Osteoblast (primary cell): ENCODE data around the gene TNF. TPM values are rescaled to one million over a fixed set of nuclear protein-coding genes. Genes with fewer than 3 reads are reported as not detected.

ENCODE experiments used
- DNase-seq: peaks from one replicate; pipeline ENCODE4 v3.0.0; 2011; ENCODE audit warnings: low spot score, mixed read lengths; ENCODE audit not compliant: insufficient read length; ENCODE audit errors: missing footprints
- H2AFZ ChIP-seq: 2 replicates; pipeline ENCODE4 v1.6.0; 2011; ENCODE audit warnings: mild to moderate bottlenecking, low read length
- H3K27ac ChIP-seq: 2 replicates; pipeline ENCODE4 v1.5.1; 2011; ENCODE audit warnings: mild to moderate bottlenecking, low read depth, low read length, moderate library complexity
- H3K27me3 ChIP-seq: 2 replicates; pipeline ENCODE4 v1.6.0; 2012; ENCODE audit warnings: mild to moderate bottlenecking, control low read depth, inconsistent platforms, low read length, moderate library complexity; ENCODE audit not compliant: insufficient read depth
- H3K36me3 ChIP-seq: 2 replicates; pipeline ENCODE4 v1.5.1; 2011; ENCODE audit warnings: mild to moderate bottlenecking, low read length, control low read depth, moderate library complexity; ENCODE audit not compliant: insufficient read depth
- H3K4me1 ChIP-seq: 2 replicates; pipeline ENCODE4 v1.5.1; 2011; ENCODE audit warnings: mild to moderate bottlenecking, low read length, control low read depth, moderate library complexity; ENCODE audit not compliant: insufficient read depth
- H3K4me2 ChIP-seq: 2 replicates; pipeline ENCODE4 v1.6.0; 2011; ENCODE audit warnings: mild to moderate bottlenecking, low read length; ENCODE audit not compliant: insufficient read depth
- H3K4me3 ChIP-seq: fragments of 200-600 bp; sonication (generic); 3 replicates; pipeline ENCODE4 v1.5.1; 2012; ENCODE audit warnings: mild to moderate bottlenecking, low read length, inconsistent platforms; ENCODE audit not compliant: insufficient read depth
- H3K79me2 ChIP-seq: 2 replicates; pipeline ENCODE4 v1.6.0; 2012; ENCODE audit warnings: mild to moderate bottlenecking, low read length, control low read depth, inconsistent platforms; ENCODE audit not compliant: insufficient read depth
- H3K9me3 ChIP-seq: 2 replicates; pipeline ENCODE4 v1.5.1; 2011; ENCODE audit warnings: low read depth, low read length, control low read depth
- H4K20me1 ChIP-seq: 2 replicates; pipeline ENCODE4 v1.6.0; 2012; ENCODE audit warnings: mild to moderate bottlenecking, low read length, control low read depth; ENCODE audit not compliant: insufficient read depth
- total RNA-seq: library from RNA; depleted of rRNA; stranded (reverse); fragments of >200 nt; gene quantifications from 2 replicates; pipeline ENCODE4 v1.2.3, GENCODE V29; 2012
- TF ChIP-seq, protein P1 (sequence below): IDR thresholded peaks from 2 replicates; pipeline ENCODE4 v1.5.1; 2011; ENCODE audit warnings: mild to moderate bottlenecking, low read depth, low read length, moderate library complexity; ENCODE audit errors: extremely low read depth

The TNF gene
- total RNA-seq, 1 donor, result not detected

DNA sequence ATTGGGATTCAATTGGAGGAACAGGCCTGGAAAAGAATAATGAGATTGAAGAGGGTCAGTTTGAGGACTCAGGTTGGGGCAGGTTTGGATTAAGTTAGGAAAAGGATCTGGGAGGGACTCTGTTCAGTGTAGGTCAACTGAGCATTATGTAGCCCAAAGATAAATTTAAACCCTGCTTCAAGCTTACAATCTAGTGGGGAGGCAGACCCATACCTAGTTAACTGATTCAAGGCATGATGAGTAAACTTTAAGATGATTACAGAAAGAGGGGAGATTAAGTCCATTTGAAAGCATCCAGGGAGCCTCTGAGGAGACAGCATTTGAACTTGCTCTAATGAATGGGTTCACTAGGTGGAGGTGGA, 14.7 kb upstream of the TNF start:
- no peak overlapping the region for H3K27ac ChIP-seq
- no peaks in the 10 kb centered on the region for H3K27me3 ChIP-seq
- H3K36me3 ChIP-seq, result peaks cover 8% of the 10 kb centered on the region
- no peaks in the 10 kb centered on the region for H4K20me1 ChIP-seq
- peak overlapping the region; percentile 44 for H3K4me2 ChIP-seq
- no peak for DNase-seq
- H3K4me1 ChIP-seq, result peaks cover 36% of the 10 kb centered on the region
- H3K79me2 ChIP-seq, result peaks cover 5% of the 10 kb centered on the region
- no peak overlapping the region for H3K4me3 ChIP-seq
- no peaks in the 10 kb centered on the region for H3K9me3 ChIP-seq
- TF ChIP-seq, protein P1, sequence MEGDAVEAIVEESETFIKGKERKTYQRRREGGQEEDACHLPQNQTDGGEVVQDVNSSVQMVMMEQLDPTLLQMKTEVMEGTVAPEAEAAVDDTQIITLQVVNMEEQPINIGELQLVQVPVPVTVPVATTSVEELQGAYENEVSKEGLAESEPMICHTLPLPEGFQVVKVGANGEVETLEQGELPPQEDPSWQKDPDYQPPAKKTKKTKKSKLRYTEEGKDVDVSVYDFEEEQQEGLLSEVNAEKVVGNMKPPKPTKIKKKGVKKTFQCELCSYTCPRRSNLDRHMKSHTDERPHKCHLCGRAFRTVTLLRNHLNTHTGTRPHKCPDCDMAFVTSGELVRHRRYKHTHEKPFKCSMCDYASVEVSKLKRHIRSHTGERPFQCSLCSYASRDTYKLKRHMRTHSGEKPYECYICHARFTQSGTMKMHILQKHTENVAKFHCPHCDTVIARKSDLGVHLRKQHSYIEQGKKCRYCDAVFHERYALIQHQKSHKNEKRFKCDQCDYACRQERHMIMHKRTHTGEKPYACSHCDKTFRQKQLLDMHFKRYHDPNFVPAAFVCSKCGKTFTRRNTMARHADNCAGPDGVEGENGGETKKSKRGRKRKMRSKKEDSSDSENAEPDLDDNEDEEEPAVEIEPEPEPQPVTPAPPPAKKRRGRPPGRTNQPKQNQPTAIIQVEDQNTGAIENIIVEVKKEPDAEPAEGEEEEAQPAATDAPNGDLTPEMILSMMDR, result no peak
- H2AFZ ChIP-seq, result no peak overlapping the region

DNA sequence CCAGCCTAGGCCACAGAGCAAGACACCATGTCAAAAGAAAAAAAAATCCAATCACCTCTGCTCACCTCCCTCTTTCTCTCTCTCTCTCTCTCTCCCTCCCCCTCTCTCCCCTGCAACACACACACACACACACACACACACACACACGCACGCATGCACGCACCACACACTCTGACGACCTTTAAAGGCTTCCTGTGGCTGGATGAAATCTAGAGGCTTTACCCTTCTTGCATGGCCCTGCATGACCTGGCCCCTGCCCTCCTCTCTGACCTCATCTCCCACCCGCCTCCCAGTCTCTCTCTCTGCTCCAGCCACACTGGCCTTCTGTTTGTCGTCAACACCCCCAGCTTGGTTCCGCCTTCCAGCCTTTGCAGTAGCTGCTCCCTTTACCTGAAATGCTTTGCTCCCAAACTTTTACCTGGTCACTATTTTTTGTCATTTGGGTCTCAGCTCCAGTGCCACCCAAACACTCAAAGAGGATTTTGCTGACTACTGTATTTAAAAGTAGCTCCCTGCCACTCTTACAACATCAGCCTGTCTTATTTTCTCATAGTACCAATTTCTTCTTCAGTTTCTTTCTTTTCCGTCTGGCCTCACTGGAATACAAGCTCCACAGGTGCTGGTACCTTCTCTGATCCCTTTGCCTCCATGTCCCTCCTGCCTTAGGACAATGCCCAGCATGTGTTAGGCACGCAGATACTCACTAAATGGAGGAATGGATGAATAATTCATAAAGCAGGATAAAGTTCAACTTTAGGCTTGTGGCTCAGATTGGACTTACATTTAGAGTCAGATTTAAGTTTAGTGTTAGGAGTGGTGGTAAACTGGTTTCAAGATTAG, 7.6 kb upstream of the TNF start:
- no peak overlapping the region for H3K4me3 ChIP-seq
- H3K27ac ChIP-seq, result no peak overlapping the region
- peak; percentile 11 for DNase-seq
- H3K4me1 ChIP-seq, result peaks cover 10% of the 10 kb centered on the region
- no peak overlapping the region for H3K4me2 ChIP-seq
- no peaks in the 10 kb centered on the region for H3K36me3 ChIP-seq
- H3K79me2 ChIP-seq, result no peaks in the 10 kb centered on the region
- no peaks in the 10 kb centered on the region for H4K20me1 ChIP-seq
- TF ChIP-seq, protein P1, result no peak
- no peak overlapping the region for H2AFZ ChIP-seq
- H3K9me3 ChIP-seq, result no peaks in the 10 kb centered on the region
- no peaks in the 10 kb centered on the region for H3K27me3 ChIP-seq

DNA sequence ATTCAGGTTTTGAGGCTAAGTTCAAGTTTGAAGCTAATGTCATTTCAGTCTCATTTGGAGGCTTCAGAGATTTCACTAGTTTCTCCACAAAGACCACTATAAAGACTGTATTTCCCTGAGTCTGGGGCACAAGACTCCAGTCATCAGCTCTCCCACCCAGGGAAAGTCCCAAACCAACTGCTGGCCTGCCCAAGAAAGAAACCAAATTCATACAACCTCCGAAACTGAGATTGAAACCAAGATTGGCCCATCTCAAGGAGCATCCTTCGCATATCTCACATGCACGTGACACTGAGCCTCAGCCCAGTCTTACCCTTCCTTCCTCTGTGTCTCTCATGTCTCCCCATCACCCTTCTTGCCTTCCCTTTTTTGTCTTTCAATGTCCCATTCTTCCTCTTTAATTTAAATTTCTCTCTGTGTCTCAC, 6.8 kb upstream of the TNF start:
- TF ChIP-seq, protein P1, result no peak
- no peak overlapping the region for H3K4me3 ChIP-seq
- H3K9me3 ChIP-seq, result no peaks in the 10 kb centered on the region

GRCh38 chr6:31569861-31570536, 5.4 kb upstream of the TNF start:
- Histone ChIP-seq H3K4me3 (no peak overlapping the region), H3K27me3 (no peaks in the 10 kb centered on the region), H3K27ac (no peak overlapping the region), H3K79me2 (no peaks in the 10 kb centered on the region), H4K20me1 (no peaks in the 10 kb centered on the region), H3K9me3 (no peaks in the 10 kb centered on the region), H2AFZ (no peak overlapping the region), H3K4me1 (peaks cover under 1% of the 10 kb centered on the region), H3K4me2 (no peak overlapping the region), H3K36me3 (no peaks in the 10 kb centered on the region)
- TF ChIP-seq, protein P1, result no peak
- DNase-seq, result peak; percentile 11

More for the DNA sequence above, 6.8 kb upstream of the TNF start:
- peaks cover 2% of the 10 kb centered on the region for H3K4me1 ChIP-seq
- no peak overlapping the region for H2AFZ ChIP-seq
- no peak overlapping the region for H3K4me2 ChIP-seq
- H3K27me3 ChIP-seq, result no peaks in the 10 kb centered on the region
- peak; percentile 6 for DNase-seq
- H3K27ac ChIP-seq, result no peak overlapping the region
- no peaks in the 10 kb centered on the region for H3K36me3 ChIP-seq
- H3K79me2 ChIP-seq, result no peaks in the 10 kb centered on the region
- H4K20me1 ChIP-seq, result no peaks in the 10 kb centered on the region
